Measurements from ENCODE around the gene RGMA.
A peak's percentile ranks its signal among the peaks of the same experiment; 100 is the strongest.
"Not testable (repeated sequence)": the region's sequence is repeated elsewhere in the genome, so short reads cannot be mapped to it uniquely, and the experiment has no call there.

RGMA gene

DNA sequence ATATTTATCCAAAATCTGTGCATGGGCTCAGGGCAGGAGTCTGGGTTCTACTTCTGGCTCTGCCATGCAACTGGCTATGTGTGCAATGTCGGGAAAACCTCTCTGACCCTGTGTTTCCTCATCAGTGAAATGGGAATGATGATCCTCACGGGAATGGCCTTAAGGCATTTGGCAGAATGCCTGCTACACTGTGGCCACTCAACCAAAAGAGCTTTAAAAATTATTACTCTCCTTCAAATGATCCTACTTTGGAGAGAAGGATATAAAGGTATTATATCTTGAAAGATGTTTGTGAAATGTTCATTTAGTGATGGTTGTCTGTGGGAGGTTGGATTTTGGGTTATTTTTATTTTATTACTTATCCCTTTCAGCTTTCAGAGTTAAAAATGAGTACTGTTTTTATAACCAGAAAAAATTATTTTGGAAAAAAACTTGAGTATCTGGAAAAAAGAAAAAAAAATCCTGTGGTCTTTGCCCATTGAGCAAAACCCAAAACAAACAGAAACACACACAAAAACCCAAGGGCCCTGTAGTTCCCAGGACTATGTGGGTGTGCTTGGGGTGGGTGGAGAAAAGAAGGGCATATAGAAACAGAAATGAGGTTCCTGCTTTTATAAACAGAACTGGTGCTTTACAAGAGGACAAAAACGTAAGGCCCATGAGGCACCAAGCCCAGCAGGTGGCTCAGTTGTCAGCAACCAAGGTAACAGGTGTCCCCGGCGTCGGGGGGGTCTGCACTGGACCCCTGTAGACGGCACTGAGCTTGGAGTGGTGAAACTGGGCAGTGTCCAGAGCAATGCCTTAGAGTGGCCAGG lies 22.0 kb downstream of the RGMA start:
- DNase-seq (ENCODE audit: low spot score), result no peak

DNA sequence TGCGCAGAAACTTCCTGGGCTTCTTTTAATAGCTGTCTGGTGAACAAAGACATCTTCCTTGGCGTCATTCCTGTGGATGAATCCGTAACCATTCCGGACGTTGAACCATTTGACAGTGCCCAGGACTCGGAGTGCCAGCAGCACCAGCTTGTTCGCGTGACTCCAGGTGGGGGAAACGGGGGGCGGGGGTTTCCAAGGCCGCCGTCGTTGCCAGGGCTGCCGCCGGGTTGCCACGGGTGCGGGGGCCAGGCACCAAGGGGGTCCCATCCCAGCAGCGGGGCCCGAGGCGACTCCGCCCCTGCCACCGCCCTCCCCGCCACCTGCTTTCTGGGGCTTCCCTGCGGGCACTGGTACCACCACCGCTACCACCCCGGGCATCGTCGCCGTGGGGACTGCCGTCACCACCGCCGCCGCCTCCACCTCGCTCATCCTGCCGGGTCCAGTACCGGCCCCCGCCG lies 22.8 kb downstream of the RGMA start:
- no peak for DNase-seq (ENCODE audit: low spot score)

DNA sequence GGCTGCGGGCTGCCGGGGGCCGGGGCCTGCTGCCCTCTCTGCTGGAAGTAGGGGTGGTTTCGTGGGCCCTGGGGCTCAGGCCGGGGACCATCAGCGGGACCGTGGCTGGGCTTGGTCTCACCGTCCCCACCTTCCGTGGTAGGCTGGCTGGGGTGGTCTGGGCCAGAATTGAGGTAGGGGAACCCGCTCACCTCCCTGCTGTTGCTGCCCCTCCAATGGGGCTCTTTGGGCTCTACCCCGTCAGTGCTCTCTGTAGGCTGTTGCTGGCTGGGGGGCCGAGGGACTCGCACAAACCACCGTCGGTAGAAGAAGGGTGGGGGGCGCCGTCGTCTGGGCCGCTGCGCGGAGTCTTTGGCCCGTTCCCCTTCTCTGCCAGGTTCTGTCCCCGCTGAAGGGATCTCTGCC lies 23.4 kb downstream of the RGMA start:
- no peak for DNase-seq (ENCODE audit: low spot score)

DNA sequence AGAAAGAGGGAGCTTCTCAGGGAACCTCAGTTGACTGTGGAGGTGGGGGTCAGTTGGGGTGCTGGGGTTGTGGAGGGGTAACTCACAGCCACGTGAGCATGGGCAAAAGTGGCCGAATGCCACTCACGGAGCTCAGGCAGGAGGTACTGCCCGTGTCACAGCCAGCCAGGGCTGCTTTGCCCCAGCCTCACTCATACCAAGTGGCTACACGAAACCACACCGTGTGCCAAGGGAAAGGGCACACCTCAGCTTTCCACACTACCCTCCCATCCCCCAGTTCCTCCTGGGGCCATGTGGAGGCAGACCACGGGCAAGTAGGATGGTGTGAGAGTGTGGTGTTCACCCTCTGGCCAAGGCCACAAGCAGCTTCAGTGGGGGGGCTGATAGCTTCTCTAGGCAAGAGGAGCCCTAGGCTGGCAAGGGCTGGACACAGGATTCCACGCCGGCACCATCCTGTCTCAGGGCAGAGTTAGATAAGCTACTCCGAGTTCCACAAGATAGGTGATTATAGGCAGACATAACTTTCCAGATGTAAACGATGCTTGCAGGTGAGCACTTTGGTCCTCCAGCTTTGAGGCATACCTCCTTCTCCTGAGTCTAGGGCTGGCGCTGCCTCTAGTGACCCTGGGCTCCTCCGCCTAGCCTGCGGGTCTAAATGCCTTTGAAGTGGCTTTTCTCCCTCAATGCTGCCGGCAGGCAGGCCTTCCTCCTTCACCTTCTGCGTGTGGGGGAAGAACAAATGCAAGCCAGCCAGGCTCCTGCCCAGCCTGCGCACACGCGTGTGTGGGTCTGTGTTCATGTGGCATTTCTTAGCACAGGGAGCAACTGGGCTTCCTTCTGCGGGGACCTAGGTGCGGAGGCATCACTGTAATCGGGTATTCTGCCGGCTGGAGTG lies 25.0 kb downstream of the RGMA start:
- no peak for DNase-seq (ENCODE audit: low spot score)

DNA sequence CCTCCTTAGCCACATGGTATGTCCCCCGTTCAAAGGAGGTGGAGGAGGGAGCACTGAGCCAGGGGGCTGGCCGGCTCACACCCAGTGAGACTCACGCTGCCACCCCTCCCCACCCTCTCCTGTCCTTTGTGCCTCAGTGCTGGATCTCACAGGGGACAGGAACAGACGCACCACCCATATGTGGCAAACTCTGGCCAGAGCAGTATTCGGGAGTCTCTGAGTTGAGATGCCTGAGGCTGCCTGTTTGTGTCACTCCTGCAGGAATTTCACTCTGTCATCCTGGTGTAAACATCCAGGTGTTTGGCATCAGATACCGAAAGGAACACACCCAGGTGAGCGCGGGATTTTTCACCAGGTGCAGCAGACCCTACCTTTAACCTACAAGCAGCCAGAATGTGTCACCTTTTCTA lies 25.7 kb downstream of the RGMA start:
- DNase-seq (ENCODE audit: low spot score), result no peak

DNA sequence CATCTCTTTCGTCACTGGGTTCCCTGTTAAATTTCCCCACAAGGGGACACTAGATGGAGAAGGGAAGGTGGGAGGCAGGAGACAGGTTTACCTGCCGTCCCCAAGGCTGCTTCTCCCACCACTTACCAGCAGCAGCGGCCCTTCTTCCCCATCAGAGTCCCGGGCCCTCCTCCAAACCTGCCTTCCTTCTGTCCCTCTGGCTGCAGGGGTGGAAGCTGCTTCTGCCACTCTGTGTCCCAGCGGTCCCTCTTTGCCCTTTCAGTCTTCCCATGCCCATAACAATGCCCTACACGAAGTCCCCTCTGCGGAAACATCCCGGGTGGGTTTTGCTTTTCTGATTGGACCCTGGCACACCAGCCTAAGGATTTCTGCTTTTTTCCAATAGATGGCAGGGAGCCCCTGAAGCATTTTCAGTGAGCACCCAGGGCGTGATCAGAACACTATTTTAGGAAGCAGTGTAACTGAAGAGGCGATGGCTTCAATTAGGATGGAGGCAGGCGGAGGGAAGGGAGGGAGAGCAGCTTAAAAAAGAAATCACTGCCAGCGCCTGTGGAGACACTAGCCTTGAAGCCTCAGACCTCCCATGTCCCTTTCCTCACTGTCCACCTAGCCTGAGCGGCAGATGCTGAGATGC lies 26.3 kb downstream of the RGMA start:
- DNase-seq (ENCODE audit: low spot score), result not testable (repeated sequence)

DNA sequence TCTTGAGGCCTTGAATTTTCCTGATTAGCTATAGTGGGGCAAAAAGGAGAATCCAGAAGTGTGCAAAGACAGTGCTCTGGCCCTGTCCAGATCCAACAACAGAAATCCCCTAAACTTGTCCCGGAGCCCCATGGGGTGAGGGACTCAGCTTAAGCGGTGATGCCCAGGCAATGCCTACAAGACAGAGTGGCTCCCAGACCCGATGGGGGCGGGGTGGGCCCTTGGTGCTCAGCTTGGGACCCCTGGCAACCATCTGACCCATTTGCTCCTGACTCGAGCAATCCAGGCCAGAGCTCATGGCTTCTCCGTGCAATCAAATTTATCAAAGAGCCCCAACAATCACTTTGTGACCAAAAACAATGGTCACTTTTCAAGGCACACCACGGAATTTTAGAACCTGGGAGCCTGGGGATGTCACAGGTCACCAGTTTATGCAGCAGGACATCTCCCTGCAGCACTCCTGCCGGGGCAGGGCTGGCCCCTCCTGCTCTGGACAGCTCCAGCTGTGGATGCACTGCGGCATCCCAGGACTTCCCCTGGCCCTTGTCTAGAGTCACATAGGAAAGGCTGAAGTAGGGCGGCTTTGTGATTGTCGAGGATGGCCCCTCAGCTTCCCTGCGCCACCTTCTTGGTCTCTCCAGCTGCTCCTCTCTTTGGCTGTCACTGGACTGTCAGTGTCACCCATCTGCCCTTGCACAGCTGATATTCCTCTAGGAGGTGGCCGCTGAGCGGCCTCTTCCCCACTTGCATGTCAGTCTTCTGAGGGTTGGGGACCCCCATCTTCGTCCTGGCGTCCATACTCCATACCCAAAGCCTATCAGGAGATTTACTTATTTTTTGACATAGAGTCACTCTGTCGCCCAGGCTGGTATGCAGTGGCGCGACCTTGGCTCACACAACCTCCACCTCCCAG lies 28.4 kb downstream of the RGMA start:
- DNase-seq (ENCODE audit: low spot score), result no peak

DNA sequence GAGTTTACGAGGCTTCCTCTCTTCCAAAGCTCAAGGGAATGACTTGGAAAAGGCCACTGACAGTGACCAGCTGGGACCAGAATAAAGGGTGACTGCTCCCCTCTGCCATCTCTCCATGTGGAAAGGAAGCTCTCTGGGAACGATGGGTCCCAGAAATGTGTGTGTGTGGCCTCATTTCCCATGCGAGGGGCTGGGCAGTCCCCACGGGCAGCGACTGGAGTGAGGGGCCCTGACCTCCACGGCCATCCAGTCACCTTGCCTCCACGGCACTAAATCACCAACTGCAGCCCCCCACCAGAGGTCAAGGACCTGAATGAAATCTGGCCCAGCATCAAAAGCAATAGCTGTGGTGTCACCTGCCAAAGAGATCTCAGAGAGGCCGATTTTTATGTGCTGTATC lies 29.6 kb downstream of the RGMA start:
- no peak for DNase-seq (ENCODE audit: low spot score)

DNA sequence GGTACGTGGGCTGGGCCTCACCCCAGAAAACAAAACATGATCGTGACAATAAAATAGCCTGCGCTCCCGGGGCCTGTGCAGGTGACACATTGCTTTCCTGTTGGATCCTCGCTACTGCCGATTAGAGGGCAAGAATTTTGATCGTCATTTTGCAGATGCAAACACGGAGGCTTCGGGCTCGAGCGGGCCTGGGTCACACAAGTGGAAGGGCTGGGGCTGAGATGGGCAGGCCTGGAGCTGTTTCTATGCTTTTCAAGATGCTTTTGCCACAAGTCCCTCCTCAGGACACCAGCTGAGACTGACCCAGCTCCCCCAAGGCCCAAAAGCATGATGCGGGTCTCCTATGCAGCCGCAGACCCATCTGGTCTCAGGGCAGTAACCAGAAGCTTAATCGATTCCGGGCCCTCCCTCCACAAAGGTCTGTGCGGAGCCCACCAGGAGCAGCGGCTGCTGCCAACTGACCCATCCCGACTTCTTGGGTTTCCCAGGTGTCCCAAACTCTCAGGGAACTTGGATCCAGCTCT lies 30.0 kb downstream of the RGMA start:
- no peak for DNase-seq (ENCODE audit: low spot score)

DNA sequence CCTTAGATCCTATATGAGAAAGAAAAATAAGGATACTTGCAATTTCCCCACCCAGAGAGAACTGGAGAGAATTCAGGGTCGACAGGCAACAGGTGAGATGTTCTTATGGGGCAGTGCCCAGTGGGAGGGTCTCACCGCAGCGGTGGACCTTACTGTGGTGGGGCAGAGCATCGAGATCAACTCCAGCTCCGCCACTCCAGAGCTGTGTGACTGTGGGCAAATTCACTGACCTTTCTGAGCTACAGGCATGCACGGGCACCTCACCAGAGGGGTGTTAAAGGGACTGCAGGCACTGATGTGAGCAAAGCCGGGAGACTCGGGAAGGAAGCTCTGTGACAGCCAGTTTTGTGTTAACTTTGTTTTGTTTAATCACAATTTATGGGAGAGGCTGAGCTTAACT lies 30.9 kb downstream of the RGMA start:
- no peak for DNase-seq (ENCODE audit: low spot score)

DNA sequence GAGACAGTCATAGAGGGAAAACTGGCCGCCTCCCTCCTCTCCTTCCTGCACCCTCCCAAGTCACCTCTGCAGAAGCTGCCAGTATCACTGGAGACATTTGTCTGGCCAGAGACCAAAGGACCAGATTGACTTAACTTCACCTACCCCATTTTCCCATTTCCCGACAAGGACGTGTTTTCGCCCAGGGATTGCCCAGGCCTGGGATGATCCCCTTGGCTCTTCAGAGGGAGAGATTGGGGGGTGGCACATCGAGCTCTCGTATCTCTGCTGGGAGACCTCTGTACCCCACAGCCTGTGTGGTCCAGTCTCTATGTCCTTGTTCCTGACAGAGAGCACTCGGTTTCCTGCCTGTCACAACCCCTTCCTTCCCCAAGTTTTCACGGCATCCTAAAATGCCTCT lies 31.4 kb downstream of the RGMA start:
- DNase-seq (ENCODE audit: low spot score), result no peak

DNA sequence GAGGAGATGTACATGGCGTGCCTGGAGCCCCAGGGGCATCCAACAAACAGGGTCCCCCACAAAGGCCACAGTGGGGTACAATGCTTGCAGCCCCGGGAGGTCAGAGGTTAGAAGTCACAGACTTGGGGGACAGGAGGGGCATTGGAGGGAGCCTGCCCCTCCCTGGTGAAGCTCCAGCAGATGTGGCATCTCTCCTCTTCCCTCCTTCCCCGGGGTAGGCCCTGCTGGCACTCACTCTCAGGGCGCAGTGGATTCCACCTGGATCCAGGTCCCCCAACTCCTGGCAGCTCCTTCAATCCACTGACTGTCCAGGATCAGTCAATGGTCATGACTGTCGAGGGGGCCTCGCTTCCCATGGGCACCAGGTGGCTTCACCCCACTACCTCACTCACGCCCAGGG lies 32.2 kb downstream of the RGMA start:
- DNase-seq (ENCODE audit: low spot score), result no peak

DNA sequence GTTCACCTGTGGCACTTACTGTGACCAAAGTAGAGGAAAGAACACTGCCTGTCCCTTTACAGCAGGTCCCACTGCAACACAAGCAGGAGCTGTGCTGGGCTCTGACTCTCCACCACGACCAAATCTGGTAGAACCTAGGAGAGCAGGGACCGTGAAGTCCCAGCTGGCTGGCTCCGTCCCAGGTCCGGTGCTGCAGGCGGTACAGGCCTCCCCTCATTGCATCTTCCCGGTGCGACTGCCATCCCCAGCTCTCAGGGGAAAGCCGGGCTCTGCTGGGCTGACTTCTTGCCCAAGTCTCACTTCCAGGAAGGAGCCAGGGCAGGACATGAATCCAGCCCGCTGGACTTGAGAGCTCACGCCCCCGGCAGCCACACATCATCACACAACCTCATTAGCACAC lies 33.8 kb downstream of the RGMA start:
- DNase-seq (ENCODE audit: low spot score), result no peak

DNA sequence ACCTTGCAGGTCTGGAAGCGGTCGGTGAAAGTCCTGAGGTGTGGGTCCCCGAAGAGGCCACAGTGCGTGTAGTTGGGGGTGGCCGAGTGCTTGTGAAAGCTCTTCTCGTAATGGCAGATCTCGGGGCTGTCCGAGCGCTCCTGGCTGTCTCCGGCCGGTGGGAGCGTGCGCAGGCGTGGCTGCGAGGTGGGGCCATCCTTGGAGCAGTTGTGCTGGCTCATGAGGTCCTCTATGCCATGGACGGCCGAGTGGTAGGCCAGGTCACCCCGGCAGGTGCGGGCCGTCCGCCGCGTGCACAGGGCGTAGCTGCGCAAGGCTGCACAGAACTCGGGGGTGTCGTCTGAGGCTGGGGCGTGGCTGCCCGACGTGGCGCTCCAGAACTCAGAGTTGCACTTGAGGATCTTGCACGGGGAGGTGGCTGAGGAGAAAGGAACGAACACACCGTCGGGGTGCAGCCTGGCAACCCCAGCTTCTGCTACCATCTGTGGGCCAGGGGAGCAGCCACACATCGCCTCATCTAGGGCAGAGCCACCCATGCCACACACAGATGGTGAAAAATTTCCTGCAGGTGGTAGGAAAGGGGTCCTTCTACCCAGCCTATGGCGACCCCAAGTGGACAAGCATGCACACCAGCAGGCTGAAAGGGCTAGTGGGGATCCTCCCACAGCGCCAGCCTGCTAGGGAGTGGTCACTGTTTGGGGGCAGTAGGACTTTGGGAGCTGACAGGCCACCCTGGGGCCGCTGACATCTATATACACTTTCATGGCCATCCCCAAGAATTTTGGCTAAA lies 36.7 kb downstream of the RGMA start:
- DNase-seq (ENCODE audit: low spot score), result no peak

DNA sequence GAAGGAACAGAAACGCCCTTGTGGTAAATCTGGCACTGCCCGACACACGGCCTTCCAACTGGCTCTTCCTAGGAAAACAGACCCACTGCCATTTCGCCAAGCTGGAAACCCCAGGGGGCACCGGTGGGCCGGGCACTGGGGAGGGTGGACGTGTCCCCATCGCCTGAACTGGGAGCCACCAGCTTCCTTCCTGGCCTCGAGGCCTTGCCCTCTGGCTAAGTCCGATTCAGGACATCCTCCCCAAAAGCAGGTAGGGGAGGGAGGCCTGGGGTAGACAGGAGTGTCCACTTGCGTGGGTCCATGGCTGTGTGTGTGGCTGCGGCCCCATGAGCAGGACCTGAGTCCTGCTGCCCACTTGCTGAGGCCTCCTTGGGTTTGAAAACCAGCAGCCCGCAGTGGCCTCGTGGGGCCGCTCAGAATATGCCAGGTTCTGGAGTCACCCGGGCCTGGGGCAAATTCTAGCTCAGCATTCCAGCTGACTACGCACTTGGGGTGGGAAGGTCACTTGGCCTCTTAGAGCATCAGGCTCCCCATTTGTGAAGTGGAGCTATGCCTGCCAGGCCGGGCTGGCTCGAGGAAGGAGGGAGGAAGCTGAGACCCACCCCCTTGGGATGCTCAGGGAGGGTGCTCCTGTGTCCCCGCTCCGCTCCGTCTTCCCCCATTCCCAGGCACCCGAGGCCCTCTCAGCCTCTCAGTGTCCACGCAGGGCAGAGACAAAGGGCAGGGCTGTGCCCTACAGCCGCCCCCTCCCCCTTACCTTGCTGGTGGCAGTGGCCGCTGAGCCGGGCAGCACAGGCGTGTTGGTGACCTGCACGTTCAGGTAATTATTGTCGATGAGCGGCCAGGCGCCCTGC lies 37.5 kb downstream of the RGMA start:
- DNase-seq (ENCODE audit: low spot score), result no peak

DNA sequence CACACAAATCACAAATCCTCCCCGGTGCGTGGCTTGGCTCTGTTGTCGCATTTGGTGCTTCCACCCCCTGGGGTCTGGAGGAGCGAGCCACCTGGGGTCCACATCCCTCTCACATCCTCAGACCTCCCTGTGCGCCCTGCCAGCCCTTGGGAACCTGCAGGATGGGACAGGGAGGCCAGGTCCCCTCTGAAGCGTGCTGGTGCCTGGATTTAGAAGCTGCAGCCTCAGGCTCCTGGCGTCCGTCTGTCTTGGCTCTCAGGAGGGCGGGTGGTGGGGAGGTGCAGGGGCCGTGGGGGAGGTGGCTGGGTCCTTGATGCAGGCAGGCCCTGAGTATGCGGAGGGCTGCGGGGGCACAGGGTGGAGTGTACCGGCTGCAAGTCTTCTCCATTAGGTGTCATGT lies 38.4 kb downstream of the RGMA start:
- DNase-seq (ENCODE audit: low spot score), result no peak

DNA sequence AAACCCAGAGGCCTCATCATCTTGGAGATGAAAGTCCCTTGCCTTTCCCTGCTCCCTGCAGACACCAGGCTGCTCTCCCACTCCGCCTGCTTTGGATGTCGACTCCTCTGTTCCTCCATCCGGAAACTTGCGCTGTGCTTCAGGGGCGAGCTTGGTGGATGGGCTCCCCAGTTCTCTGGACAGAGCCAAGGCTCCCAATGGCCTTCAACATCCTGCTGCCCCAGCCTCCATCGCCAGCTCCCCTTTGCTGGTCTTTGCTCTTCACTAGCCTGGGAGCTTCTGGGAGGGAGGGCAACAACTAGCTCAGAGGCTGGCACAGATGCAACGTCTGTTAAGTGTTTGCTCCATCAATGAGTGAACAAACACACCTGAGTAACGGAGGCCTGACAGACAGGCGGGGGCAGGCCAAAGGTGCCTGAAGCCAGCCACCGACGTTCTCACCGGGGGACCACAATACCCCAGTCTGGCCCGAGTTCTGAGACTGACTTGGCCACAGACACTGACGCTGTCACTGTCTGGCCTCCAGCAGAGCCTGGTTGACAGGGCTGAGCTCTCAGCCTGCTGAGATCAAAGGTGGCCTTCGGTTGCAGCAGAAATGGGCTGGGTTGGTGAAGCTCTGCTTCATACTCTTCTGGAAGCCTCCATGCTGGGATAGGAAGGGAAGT lies 39.0 kb downstream of the RGMA start:
- DNase-seq (ENCODE audit: low spot score), result peak; percentile 25

DNA sequence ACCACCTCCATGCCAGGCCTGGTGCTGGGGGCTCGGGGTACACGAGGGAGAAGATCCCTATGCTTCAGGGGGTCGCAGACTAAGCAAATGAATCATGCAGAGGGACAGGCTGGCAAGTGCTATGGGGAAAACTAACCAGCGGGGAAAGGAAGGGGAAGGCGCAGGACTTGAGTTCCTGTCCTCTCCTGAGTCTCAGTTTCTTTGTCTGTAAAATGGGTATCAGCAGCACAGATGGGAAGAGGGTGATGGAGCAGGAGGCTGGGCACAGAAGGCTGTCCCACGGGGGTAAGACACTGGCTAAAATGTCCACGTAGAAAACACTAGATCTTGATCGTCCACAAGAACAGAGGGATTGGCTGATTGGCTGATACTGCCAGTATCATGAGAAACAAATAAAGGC lies 39.8 kb downstream of the RGMA start:
- no peak for DNase-seq (ENCODE audit: low spot score)

DNA sequence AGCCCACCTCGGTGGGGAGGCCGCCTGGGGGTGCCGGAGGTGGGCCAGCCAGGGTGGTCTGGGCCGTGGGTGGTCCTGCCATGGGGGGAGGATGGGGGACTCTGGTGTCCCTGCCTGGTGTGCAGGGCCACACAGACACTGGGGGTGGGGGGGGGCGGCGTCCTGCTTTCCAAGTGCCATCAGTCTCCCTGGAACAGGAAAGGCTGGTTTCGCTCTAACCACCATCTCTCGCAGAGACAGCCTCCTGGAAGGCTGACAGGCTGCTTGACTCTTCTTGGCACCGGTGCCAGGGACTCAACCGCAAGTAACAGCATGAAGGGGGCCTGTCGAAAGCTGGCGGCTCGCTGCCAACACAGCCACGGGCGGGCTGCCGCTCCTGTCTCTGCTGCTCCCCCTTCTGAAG lies 40.3 kb downstream of the RGMA start:
- DNase-seq (ENCODE audit: low spot score), result no peak
